Breast epithelium (tissue), 3 donors: ENCODE measurements around the gene B4GALT6.

Experiments used
- POLR2A ChIP-seq: fragments of 450-650 bp; IDR thresholded peaks from one replicate; pipeline ENCODE4 v1.6.1; 2016; ENCODE audit warnings: antibody characterized with exemption, mild to moderate bottlenecking, moderate library complexity
- POLR2AphosphoS5 ChIP-seq, 3 donors: sonication (generic); formaldehyde crosslinking; IDR thresholded peaks; one replicate each; pipeline ENCODE4 v1.6.1; 2017; ENCODE audit warnings: antibody characterized with exemption in 3 of 3
- TF ChIP-seq, protein P1 (sequence below), 3 donors: fragments of 450-650 bp; IDR thresholded peaks; one replicate each; pipeline ENCODE4 v1.5.1; 2016 to 2017; ENCODE audit warnings: antibody characterized with exemption in 3 of 3, mild to moderate bottlenecking in 3 of 3, moderate library complexity in 3 of 3

DNA sequence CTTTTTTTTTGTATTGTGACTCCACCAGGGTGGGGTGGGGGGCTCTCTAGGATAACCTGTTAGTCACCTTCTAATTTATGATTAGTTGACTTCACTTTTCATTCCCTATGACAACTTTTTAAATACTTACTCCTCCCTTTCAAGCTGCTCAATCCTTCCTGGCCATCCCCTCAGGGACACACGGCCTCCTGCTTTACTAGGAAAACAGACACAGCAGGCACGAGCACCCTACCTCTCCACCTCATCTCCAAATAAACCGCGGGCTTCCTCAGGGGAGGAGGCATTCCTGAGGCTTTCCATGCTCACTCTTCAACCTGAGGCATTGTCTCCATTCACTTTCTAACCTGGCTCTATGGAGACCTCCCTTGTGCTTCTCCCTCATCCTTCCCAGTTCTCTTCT, 33.0 kb downstream of the B4GALT6 start:
- TF ChIP-seq, protein P1, sequence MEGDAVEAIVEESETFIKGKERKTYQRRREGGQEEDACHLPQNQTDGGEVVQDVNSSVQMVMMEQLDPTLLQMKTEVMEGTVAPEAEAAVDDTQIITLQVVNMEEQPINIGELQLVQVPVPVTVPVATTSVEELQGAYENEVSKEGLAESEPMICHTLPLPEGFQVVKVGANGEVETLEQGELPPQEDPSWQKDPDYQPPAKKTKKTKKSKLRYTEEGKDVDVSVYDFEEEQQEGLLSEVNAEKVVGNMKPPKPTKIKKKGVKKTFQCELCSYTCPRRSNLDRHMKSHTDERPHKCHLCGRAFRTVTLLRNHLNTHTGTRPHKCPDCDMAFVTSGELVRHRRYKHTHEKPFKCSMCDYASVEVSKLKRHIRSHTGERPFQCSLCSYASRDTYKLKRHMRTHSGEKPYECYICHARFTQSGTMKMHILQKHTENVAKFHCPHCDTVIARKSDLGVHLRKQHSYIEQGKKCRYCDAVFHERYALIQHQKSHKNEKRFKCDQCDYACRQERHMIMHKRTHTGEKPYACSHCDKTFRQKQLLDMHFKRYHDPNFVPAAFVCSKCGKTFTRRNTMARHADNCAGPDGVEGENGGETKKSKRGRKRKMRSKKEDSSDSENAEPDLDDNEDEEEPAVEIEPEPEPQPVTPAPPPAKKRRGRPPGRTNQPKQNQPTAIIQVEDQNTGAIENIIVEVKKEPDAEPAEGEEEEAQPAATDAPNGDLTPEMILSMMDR (IDR thresholded peaks at IDR 0.05): no peak
- TF ChIP-seq POLR2A: no peak
- TF ChIP-seq POLR2AphosphoS5 (IDR thresholded peaks at IDR 0.05): no peak
